HAP-1 (cell line): ENCODE data around the gene LIPC.

ENCODE experiments used
- DNase-seq, 2 experiments: peaks; one replicate each; pipeline ENCODE4 v3.0.0-alpha.2; 2016 to 2020; ENCODE audit warnings: low spot score in 2 of 2
- H3K27me3 ChIP-seq: fragments of 250-450 bp; sonication (Bioruptor Pico); 2 replicates; pipeline ENCODE4 v1.5.1; 2020; ENCODE audit warnings: low read depth, mild to moderate bottlenecking, moderate library complexity
- H3K36me3 ChIP-seq: fragments of 250-450 bp; sonication (Bioruptor Pico); replicated peaks from 2 replicates; pipeline ENCODE4 v1.5.1; 2020; ENCODE audit warnings: mild to moderate bottlenecking
- H3K4me1 ChIP-seq: fragments of 250-450 bp; sonication (Bioruptor Pico); 2 replicates; pipeline ENCODE4 v1.5.1; 2020; ENCODE audit warnings: mild to moderate bottlenecking
- H3K4me3 ChIP-seq: fragments of 250-450 bp; sonication (Bioruptor Pico); 2 replicates; pipeline ENCODE4 v1.5.1; 2020; ENCODE audit warnings: mild to moderate bottlenecking, moderate library complexity
- H3K9me3 ChIP-seq: fragments of 250-450 bp; sonication (Bioruptor Pico); 2 replicates; pipeline ENCODE4 v1.5.1; 2020; ENCODE audit warnings: mild to moderate bottlenecking, moderate library complexity
- in situ Hi-C: fragments of 300-500 bp; cut with MboI; formaldehyde crosslinking; loops from 3 replicates; pipeline ENCODE4 v1.14.3; 2020; ENCODE audit warnings: low sequenced_read_pairs, inconsistent platforms, mixed read lengths

Gene LIPC

DNA sequence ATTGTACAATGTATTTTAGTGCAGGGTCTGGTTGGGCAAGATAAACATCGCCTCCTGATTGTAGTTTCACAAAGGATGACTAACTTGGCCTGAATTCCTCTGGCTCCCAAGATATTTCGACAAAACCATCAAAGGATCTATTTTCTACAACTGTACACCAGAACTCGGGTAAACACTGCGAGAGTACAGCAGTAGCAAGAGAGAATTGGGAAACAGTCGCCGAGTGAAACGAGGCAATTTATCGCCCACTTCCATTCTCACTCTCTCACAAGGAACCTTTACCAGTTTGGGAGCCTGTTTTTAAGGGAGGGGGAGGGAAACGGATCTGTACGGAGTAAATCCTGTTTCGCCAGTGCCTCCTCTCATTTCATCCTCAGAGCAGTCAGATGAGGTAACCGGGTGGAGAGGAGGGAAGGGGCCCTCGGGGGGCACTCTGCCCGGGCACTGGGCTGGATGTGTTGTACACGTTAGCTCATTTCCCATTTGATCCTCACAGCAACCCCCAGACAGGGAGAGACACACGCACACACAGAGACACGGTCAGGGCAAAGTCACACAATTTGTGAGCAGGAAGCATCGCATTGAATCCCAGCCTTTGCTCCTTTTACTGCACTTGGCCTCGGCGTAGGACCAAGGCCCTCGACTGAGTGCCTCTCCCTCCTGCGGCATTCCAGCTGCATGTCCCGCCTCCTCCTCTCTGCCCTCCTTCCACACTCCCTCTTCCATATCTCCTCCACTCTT, 120.1 kb downstream of the LIPC start:
- Histone ChIP-seq H3K9me3 (no peaks in the 10 kb centered on the region), H3K36me3 (no peaks in the 10 kb centered on the region), H3K4me1 (no peaks in the 10 kb centered on the region), H3K27me3 (no peaks in the 10 kb centered on the region), H3K4me3 (no peak overlapping the region)
- no peak for DNase-seq
- in situ Hi-C loops, result no loop called here

GRCh38 chr15:58552505-58553364, 120.9 kb downstream of the LIPC start:
- H3K27me3 ChIP-seq, result no peaks in the 10 kb centered on the region
- H3K36me3 ChIP-seq, result no peaks in the 10 kb centered on the region
- no peak overlapping the region for H3K4me3 ChIP-seq
- no peaks in the 10 kb centered on the region for H3K9me3 ChIP-seq
- no peaks in the 10 kb centered on the region for H3K4me1 ChIP-seq
- in situ Hi-C loops, result no loop called here
- DNase-seq, result no peak

DNA sequence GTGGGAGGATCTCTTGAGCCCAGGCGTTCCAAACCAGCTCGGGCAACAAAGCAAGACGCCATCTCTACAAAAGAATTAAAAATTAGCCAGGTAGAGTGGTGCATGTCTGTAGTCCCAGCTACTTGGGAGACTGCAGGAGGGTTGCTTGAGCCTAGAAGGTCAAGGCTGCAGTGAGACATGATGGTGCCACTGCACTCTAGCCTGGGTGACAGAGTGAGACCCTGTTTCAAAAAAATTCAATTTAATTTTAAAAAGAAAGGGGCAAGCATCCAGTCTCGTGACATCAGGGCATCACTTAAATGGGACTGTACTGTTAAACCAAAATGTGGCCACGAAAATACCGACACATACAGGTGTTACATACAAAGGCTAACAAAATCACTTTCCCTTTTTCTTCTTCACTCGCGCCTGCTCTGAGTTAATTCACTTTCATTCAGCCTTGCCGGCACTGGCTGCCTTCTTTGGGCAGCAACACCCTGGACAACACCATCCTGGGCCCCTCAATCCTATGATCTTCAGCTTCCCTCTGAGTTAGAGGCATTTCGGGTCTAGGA, 121.7 kb downstream of the LIPC start:
- no peak for DNase-seq
- Histone ChIP-seq H3K36me3 (no peaks in the 10 kb centered on the region), H3K4me3 (no peak overlapping the region), H3K9me3 (no peaks in the 10 kb centered on the region), H3K27me3 (no peaks in the 10 kb centered on the region), H3K4me1 (no peaks in the 10 kb centered on the region)
- in situ Hi-C loops, result no loop called here

- in situ Hi-C loops, result no loop called here
- Histone ChIP-seq H3K4me3 (no peak overlapping the region), H3K4me1 (no peaks in the 10 kb centered on the region), H3K9me3 (no peaks in the 10 kb centered on the region), H3K27me3 (no peaks in the 10 kb centered on the region), H3K36me3 (no peaks in the 10 kb centered on the region)
- no peak for DNase-seq
These were observed 123.0 kb downstream of the LIPC start for GRCh38 chr15:58554758-58555157.

GRCh38 chr15:58555162-58556027, 123.6 kb downstream of the LIPC start:
- Histone ChIP-seq H3K27me3 (no peaks in the 10 kb centered on the region), H3K9me3 (no peaks in the 10 kb centered on the region), H3K36me3 (no peaks in the 10 kb centered on the region), H3K4me3 (no peak overlapping the region), H3K4me1 (no peaks in the 10 kb centered on the region)
- in situ Hi-C loops, result no loop called here
- DNase-seq, result no peak

GRCh38 chr15:58556028-58556361, 124.2 kb downstream of the LIPC start:
- no peak overlapping the region for H3K4me3 ChIP-seq
- no peaks in the 10 kb centered on the region for H3K4me1 ChIP-seq
- in situ Hi-C loops, result no loop called here
- H3K27me3 ChIP-seq, result no peaks in the 10 kb centered on the region
- no peaks in the 10 kb centered on the region for H3K36me3 ChIP-seq
- H3K9me3 ChIP-seq, result no peaks in the 10 kb centered on the region
- no peak for DNase-seq

DNA sequence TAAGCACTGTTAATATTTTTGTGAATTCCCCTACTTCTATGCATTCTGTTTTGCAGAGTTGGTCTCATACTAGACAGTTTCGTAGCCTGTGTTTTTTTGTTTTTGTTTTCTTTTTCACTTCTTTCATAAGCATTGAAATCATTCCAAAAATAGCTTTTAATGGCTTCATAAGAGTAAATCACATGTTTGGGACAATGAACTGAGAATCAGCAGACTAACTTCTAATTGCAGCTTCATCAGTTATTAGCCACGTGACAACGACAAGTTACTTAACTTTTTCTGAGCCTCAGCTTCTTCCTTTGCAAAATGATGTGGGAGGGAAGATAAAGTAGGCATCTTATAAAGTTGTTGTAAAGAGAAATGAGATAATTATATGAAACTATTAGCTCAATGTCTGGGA, 124.8 kb downstream of the LIPC start:
- no peak for DNase-seq
- Histone ChIP-seq H3K27me3 (no peaks in the 10 kb centered on the region), H3K4me1 (no peaks in the 10 kb centered on the region), H3K4me3 (no peak overlapping the region), H3K36me3 (no peaks in the 10 kb centered on the region), H3K9me3 (no peaks in the 10 kb centered on the region)
- in situ Hi-C loops, result no loop called here

DNA sequence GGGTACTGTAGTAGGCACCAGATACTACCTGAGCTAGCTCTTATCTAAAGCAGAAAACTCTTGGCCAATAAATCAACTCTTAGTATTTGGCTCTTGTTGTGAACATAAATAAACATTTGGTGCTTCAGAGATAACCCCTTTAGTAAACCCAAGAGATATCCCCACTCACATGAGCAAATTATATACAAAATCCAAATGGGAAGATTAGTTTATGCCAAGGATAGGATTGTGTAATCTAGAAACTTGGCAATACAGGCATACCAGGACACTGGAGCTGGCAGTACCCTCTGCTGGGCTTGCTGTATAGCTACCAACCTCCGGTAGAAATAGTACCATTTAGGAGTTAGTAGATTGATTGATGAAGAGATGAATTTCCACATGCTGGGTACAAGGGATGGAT, 127.0 kb downstream of the LIPC start:
- H3K4me1 ChIP-seq, result no peaks in the 10 kb centered on the region
- no peaks in the 10 kb centered on the region for H3K36me3 ChIP-seq
- no peak overlapping the region for H3K4me3 ChIP-seq
- in situ Hi-C loops, result no loop called here
- no peaks in the 10 kb centered on the region for H3K27me3 ChIP-seq
- H3K9me3 ChIP-seq, result no peaks in the 10 kb centered on the region
- no peak for DNase-seq

GRCh38 chr15:58559904-58560588, 128.3 kb downstream of the LIPC start:
- DNase-seq, result no peak

DNA sequence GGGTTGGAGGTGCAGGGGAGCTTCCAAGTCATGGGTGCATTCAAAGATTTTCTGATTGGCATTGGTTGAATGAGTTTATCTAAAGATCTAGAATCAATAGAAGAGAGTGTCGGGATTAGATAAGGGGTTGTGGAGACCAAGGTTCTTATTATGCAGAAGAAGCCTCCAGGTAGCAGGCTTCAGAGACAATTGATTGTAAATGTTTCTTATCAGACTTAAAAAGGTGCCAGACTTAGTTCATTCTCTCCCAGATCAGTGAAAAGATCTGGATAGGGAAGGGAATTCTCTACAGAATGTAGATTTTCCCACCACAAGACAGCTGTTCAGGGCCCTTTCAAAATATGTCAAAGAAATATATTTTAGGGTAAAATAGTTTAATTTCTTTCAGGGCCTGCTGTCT, 129.5 kb downstream of the LIPC start:
- Histone ChIP-seq H3K4me3 (no peak overlapping the region), H3K4me1 (no peaks in the 10 kb centered on the region), H3K36me3 (no peaks in the 10 kb centered on the region), H3K27me3 (no peaks in the 10 kb centered on the region), H3K9me3 (no peaks in the 10 kb centered on the region)
- in situ Hi-C loops, result no loop called here
- DNase-seq, result no peak

More at GRCh38 chr15:58559904-58560588, 128.3 kb downstream of the LIPC start:
- Histone ChIP-seq H3K36me3 (no peaks in the 10 kb centered on the region), H3K9me3 (no peaks in the 10 kb centered on the region), H3K4me1 (no peaks in the 10 kb centered on the region), H3K27me3 (no peaks in the 10 kb centered on the region), H3K4me3 (no peak overlapping the region)
- in situ Hi-C loops, result no loop called here

DNA sequence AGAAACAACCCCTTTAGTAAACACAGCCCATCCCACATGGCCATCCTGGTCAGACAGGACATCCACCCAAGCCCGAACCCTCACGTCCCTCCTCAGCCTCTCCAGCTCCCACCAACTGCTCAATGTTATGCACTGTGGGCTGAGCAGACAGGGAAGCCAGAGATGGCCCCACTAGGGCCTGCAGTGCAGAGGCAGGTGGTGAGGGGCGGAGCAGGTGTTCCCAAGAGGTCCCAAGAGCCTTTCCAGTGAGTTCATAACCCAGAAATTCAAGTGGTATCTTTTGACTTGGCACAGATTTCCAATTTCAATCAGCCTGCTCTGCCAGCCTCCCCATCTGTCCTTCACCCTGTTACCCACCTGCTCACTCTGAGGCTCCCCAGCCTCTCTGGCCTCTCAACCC, 130.3 kb downstream of the LIPC start:
- H3K9me3 ChIP-seq, result no peaks in the 10 kb centered on the region
- no peaks in the 10 kb centered on the region for H3K36me3 ChIP-seq
- H3K4me3 ChIP-seq, result no peak overlapping the region
- no peak for DNase-seq
- H3K4me1 ChIP-seq, result no peaks in the 10 kb centered on the region
- H3K27me3 ChIP-seq, result no peaks in the 10 kb centered on the region
- in situ Hi-C loops, result no loop called here

- peaks cover 2% of the 10 kb centered on the region; the same call in 1 of the 2 replicates for H3K4me1 ChIP-seq
- H3K36me3 ChIP-seq, result no peaks in the 10 kb centered on the region
- in situ Hi-C loops, result no loop called here
- no peak for DNase-seq
- H3K4me3 ChIP-seq, result no peak overlapping the region
- no peaks in the 10 kb centered on the region for H3K9me3 ChIP-seq
- no peaks in the 10 kb centered on the region for H3K27me3 ChIP-seq
These were observed 133.2 kb downstream of the LIPC start for GRCh38 chr15:58564981-58565380.

DNA sequence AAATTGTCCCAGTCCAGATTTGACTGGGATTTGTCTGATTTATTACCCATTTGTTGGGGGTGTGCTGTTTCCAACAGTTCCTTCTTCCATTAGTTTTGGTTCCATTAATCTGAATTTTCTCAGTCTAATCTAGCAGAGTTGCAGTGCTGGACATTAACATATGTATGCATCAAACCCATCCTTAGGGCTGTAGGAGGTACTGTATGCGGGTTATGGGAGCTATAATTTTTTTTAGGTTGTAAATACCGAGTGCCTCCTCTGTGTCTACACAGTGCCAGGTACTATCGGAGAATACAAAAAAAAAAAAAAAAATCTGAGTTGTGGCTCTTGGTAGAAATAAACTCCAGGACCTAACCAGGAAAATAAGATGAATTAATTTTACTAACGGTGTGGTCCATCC, 133.8 kb downstream of the LIPC start:
- Histone ChIP-seq H3K4me3 (no peak overlapping the region), H3K36me3 (no peaks in the 10 kb centered on the region), H3K4me1 (peaks cover 6% of the 10 kb centered on the region; the same call in 1 of the 2 replicates), H3K9me3 (no peaks in the 10 kb centered on the region), H3K27me3 (no peaks in the 10 kb centered on the region)
- DNase-seq, result no peak
- in situ Hi-C loops, result no loop called here
